K562 (cell line): Measurements from ENCODE around the gene UFSP1. TPM values are rescaled to one million over a fixed set of nuclear protein-coding genes. Genes with fewer than 3 reads are reported as not detected.

ENCODE experiments used
- ATAC-seq: fragments of 200-7000 bp; cut with Tn5 transposase; 3 replicates; pipeline ENCODE4 v1.9.1; 2020; ENCODE audit warnings: moderate library complexity
- BruUV-seq: library from RNA; stranded (reverse); fragments of 400-500 nt; replicated peaks from 2 replicates; lab custom pipeline; 2021; lab: Mats Ljungman, UMichigan
- CTCF ChIA-PET: fragments of 300-600 bp; formaldehyde crosslinking; extraction: SDS; loops from one replicate; lab custom pipeline; 2021; ENCODE audit warnings: low intra/inter-chr PET ratio; lab: Yijun Ruan, JAX
- POLR2A ChIA-PET: fragments of 300-600, 350-650 bp; sonication (Branson Sonifier 250); formaldehyde crosslinking; extraction: SDS; loops from one replicate; lab custom pipeline; 2021; ENCODE audit warnings: antibody characterized with exemption, inconsistent platforms; lab: Yijun Ruan, JAX
- DNase-seq, 4 experiments: peaks; one replicate each; pipeline versions ENCODE4 v3.0.0 to v3.0.0-alpha.2; 2011 to 2018; ENCODE audit warnings: low spot score in 3 of 4, mixed read lengths in 3 of 4; ENCODE audit errors: extremely low read depth in 1 of 4
- FAIRE-seq: peaks from 2 replicates; lab custom pipeline; 2011; peaks lifted over from hg19 to GRCh38; lab: Jason Lieb, UNC
- H2AFZ ChIP-seq: 2 replicates; pipeline ENCODE4 v1.6.0; 2011; ENCODE audit warnings: low read depth, low read length, control low read depth, inconsistent platforms
- H3K27ac ChIP-seq: fragments of 200-600 bp; 3 replicates; pipeline ENCODE4 v1.8.0; 2011; ENCODE audit warnings: low read depth, mild to moderate bottlenecking, control low read depth, inconsistent platforms, low read length, moderate library complexity, mixed read lengths; ENCODE audit errors: extremely low read depth
- H3K27me3 ChIP-seq, 2 experiments: fragments of 300-600 bp in 1 of 2; 2 replicates in 1 of 2; 3 replicates in 1 of 2; pipeline versions ENCODE4 v1.6.0 to v1.8.0; 2011; ENCODE audit warnings: inconsistent platforms in 2 of 2, low read length in 2 of 2, mild to moderate bottlenecking in 1 of 2, mixed read lengths in 1 of 2, moderate library complexity in 1 of 2; ENCODE audit not compliant: control insufficient read depth in 2 of 2, insufficient read depth in 2 of 2
- H3K36me3 ChIP-seq: fragments of 300-600 bp; 3 replicates; pipeline ENCODE4 v1.8.0; 2011; ENCODE audit warnings: mild to moderate bottlenecking, low read length, inconsistent platforms; ENCODE audit not compliant: control insufficient read depth, insufficient read depth
- H3K4me1 ChIP-seq, 2 experiments: fragments of 200-600 bp in 1 of 2; replicated peaks in 1 of 2; 2 replicates in 1 of 2; 3 replicates in 1 of 2; pipeline versions ENCODE4 v1.5.1 to v1.8.0; 2011; ENCODE audit warnings: inconsistent platforms in 2 of 2, low read length in 2 of 2, mild to moderate bottlenecking in 1 of 2, mixed read lengths in 1 of 2, moderate library complexity in 1 of 2; ENCODE audit not compliant: control insufficient read depth in 2 of 2, insufficient read depth in 2 of 2
- H3K4me2 ChIP-seq: 2 replicates; pipeline ENCODE4 v1.6.1; 2011; ENCODE audit warnings: low read length, control low read depth, inconsistent platforms, mixed read lengths; ENCODE audit not compliant: insufficient read depth
- H3K4me3 ChIP-seq: fragments of 200-600 bp; sonication (generic), shearing (Covaris generic); 2 replicates; pipeline ENCODE4 v1.5.1; 2016; ENCODE audit warnings: control low read depth, inconsistent platforms
- H3K79me2 ChIP-seq: fragments of 200-600 bp; 3 replicates; pipeline ENCODE4 v1.8.0; 2011; ENCODE audit warnings: low read length, inconsistent platforms; ENCODE audit not compliant: control insufficient read depth, insufficient read depth
- H3K9ac ChIP-seq, 2 experiments: 2 replicates each; pipeline versions ENCODE4 v1.6.0 to v1.6.1; 2011; ENCODE audit warnings: low read depth in 2 of 2, low read length in 2 of 2, control low read depth in 1 of 2, inconsistent platforms in 1 of 2, mild to moderate bottlenecking in 1 of 2, mixed read lengths in 1 of 2; ENCODE audit not compliant: insufficient read depth in 1 of 2
- H3K9me1 ChIP-seq: one replicate; pipeline ENCODE4 v1.6.0; 2011; ENCODE audit warnings: inconsistent platforms, mild to moderate bottlenecking, low read length, moderate library complexity; ENCODE audit not compliant: control insufficient read depth, insufficient read depth
- H3K9me3 ChIP-seq: replicated peaks from 2 replicates; pipeline ENCODE4 v1.5.1; 2011; ENCODE audit warnings: low read depth, low read length, inconsistent platforms; ENCODE audit not compliant: control insufficient read depth, insufficient read depth
- H4K20me1 ChIP-seq: replicated peaks from 2 replicates; pipeline ENCODE4 v1.6.1; 2011; ENCODE audit warnings: low read length, inconsistent platforms, mixed read lengths; ENCODE audit not compliant: control insufficient read depth, insufficient read depth
- CHD1 ChIP-seq: fragments of 200-600 bp; sonication (generic); IDR thresholded peaks from one replicate; pipeline ENCODE4 v1.6.1; 2012; ENCODE audit warnings: mild to moderate bottlenecking, moderate library complexity, low read length, inconsistent platforms
- HDAC6 ChIP-seq: IDR thresholded peaks from 2 replicates; pipeline ENCODE4 v1.6.1; 2012; ENCODE audit warnings: low read depth, mild to moderate bottlenecking, control low read depth, inconsistent platforms, low read length, moderate library complexity
- IRF2 ChIP-seq: sonication (generic); formaldehyde crosslinking; IDR thresholded peaks from 2 replicates; pipeline ENCODE4 v1.8.1; 2022; ENCODE audit warnings: mild to moderate bottlenecking, missing genetic modification reagents
- KLF6 ChIP-seq: fragments of 250-450 bp; sonication (Bioruptor Pico); IDR thresholded peaks from 2 replicates; pipeline ENCODE4 v1.4.0; 2020; ENCODE audit warnings: mild to moderate bottlenecking, moderate library complexity, borderline replicate concordance
- NCOA2 ChIP-seq, 2 experiments: fragments of 450-650 bp; IDR thresholded peaks; 2 replicates each; pipeline ENCODE4 v1.6.1; 2018; ENCODE audit warnings: mild to moderate bottlenecking in 2 of 2, moderate library complexity in 1 of 2; ENCODE audit not compliant: partially characterized antibody in 2 of 2
- POLR3A ChIP-seq: IDR thresholded peaks from 2 replicates; pipeline ENCODE4 v1.6.1; 2011; ENCODE audit warnings: borderline replicate concordance, mild to moderate bottlenecking, moderate library complexity; ENCODE audit not compliant: insufficient read length, insufficient read depth; ENCODE audit errors: extremely low read depth
- SIN3A ChIP-seq, 2 experiments: fragments of 150-350 bp in 1 of 2; IDR thresholded peaks; 2 replicates each; pipeline ENCODE4 v1.6.1; 2011 to 2016; ENCODE audit warnings: borderline replicate concordance in 2 of 2, low read depth in 2 of 2, low read length in 2 of 2, mild to moderate bottlenecking in 2 of 2, moderate library complexity in 2 of 2; ENCODE audit not compliant: control insufficient read depth in 1 of 2
- STAT5B ChIP-seq: fragments of 250-450 bp; sonication (Bioruptor Pico); IDR thresholded peaks from 2 replicates; pipeline ENCODE4 v1.8.0; 2021; ENCODE audit warnings: mild to moderate bottlenecking, inconsistent platforms
- TCF7L2 ChIP-seq: fragments of 150-350 bp; IDR thresholded peaks from 2 replicates; pipeline ENCODE4 v1.6.1; 2016; ENCODE audit warnings: low read depth, mild to moderate bottlenecking, low read length, moderate library complexity
- TEAD1 ChIP-seq, 2 experiments: fragments of 450-650 bp in 1 of 2; sonication (generic) in 1 of 2; formaldehyde crosslinking; IDR thresholded peaks; 2 replicates each; pipeline versions ENCODE4 v1.4.0 to v1.8.0; 2020 to 2022; ENCODE audit warnings: mild to moderate bottlenecking in 2 of 2, missing genetic modification reagents in 1 of 2
- ZFPM2 ChIP-seq: fragments of 250-450 bp; sonication (Bioruptor Pico); IDR thresholded peaks from 2 replicates; pipeline ENCODE4 v1.5.1; 2022; ENCODE audit warnings: mild to moderate bottlenecking
- ZNF239 ChIP-seq: fragments of 250-450 bp; sonication (Bioruptor Pico); IDR thresholded peaks from 2 replicates; pipeline ENCODE4 v1.4.0; 2020; ENCODE audit warnings: mild to moderate bottlenecking
- WGBS: fragments of 100-300 bp; shearing (Covaris generic); methylation state at CpG from one replicate; pipeline ENCODE4 v1.1.6; 2016; ENCODE audit warnings: low coverage, mixed read lengths; ENCODE audit not compliant: insufficient coverage; ENCODE audit errors: missing lambda C conversion rate; 5-methylcytosine and 5-hydroxymethylcytosine counted together
- in situ Hi-C: fragments of 300-500 bp; cut with MboI; formaldehyde crosslinking; loops from 4 replicates; pipeline ENCODE4 v1.15.0; 2018; ENCODE audit warnings: inconsistent platforms, mixed read lengths
- intact Hi-C: fragments of 100-400 bp; cut with micrococcal nuclease; formaldehyde crosslinking; loops from 2 replicates; pipeline ENCODE4 v1.14.2; 2022
- polyA plus RNA-seq, 8 experiments: library from polyadenylated mRNA; depleted of rRNA in 4 of 8; stranded (reverse) in 5 of 8; unstranded in 3 of 8; fragments of >200 nt; fragmentation: Nextera tagmentation in 2 of 8; fragmentation: Illumina TruSeq in 1 of 8; extraction: Ambion mirVana in 2 of 8; extraction: Trizol in 1 of 8; gene quantifications; 2 replicates each; pipeline versions ENCODE4 v1.2.1 to v1.2.3, GENCODE V29; 2011 to 2014; ENCODE audit warnings: inconsistent platforms in 1 of 8, missing spikeins in 1 of 8
- total RNA-seq, 7 experiments: library from RNA; depleted of rRNA in 6 of 7; stranded (reverse); fragments of >200 nt in 6 of 7; fragmentation: Illumina TruSeq in 2 of 7; extraction: Trizol in 2 of 7; gene quantifications; 2 replicates each; pipeline versions ENCODE4 v1.2.1 to v1.2.3, GENCODE V29; 2011 to 2021; ENCODE audit warnings: low replicate concordance in 1 of 7
- TF ChIP-seq, protein P1 (sequence below): fragments of 250-450 bp; sonication (Bioruptor Pico); IDR thresholded peaks from 2 replicates; pipeline ENCODE4 v1.8.0; 2022; ENCODE audit warnings: moderate library complexity, mild to moderate bottlenecking, inconsistent platforms
- TF ChIP-seq, protein P2 (sequence below): fragments of 450-650 bp; IDR thresholded peaks from 2 replicates; pipeline ENCODE4 v1.6.1; 2017; ENCODE audit warnings: mild to moderate bottlenecking, moderate library complexity
- TF ChIP-seq, protein P3 (sequence below): IDR thresholded peaks from 2 replicates; pipeline ENCODE4 v1.6.1; 2014; ENCODE audit warnings: antibody characterized with exemption

The UFSP1 gene
- total and polyA plus RNA-seq, 9 of the 15 experiments (the other 6 are each of a cell fraction or from before 2014, with no cell fraction given): 0.50 to 18.8 (median 2.1) TPM

DNA sequence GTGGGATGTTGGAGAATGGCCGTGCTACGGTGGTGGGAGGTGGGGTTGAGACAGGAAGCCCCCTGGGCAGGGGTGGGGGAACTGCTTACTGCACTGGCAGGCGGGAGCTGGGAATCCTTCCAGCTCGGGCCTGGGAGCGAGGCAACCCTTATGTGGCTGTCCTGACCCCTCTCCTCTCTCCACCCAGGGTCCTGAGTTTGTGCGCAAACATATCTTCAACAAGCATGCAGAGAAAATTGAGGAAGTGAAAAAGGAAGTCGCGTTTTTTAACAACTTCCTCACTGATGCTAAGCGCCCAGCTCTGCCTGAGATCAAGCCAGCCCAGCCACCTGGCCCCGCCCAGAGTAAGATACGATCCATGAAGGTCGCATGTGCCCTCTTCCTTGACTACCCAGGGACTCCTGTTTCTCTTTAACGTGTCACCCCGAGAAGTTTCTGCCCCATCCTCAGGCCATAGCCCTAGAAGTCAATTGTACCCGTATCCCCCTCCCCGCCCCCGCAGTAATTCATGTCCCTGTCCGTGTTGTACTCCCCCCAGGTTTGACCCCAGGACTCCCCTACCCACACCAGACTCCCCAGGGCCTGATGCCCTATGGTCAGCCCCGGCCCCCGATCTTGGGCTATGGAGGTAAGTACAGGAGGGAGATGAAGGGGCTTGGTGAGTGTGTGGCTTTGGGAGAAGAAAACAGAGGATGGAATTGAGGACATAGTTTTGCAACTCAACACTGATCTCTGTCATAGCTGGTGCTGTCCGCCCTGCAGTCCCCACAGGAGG lies 1.8 kb downstream of the UFSP1 start:
- H3K27ac ChIP-seq: peak overlapping the region; percentile 89
- H3K4me3 ChIP-seq: peak overlapping the region; percentile 70
- H3K4me1 ChIP-seq: peaks cover 27 to 70% of the 10 kb centered on the region in 2 experiments
- DNase-seq (peak; percentile 41 to 88 (median 58)), ATAC-seq (peak; percentile 37), FAIRE-seq (peak; percentile 87)
- WGBS: 15% methylated on average over 21 of the region's 21 CpGs
- H3K9me1 ChIP-seq: peaks cover 5% of the 10 kb centered on the region
- in situ Hi-C loops: no loop called here
- H3K4me2 ChIP-seq: peak overlapping the region; percentile 83
- no peak overlapping the region for H2AFZ ChIP-seq
- peaks cover 28% of the 10 kb centered on the region for H4K20me1 ChIP-seq
- ChIA-PET POLR2A (interaction anchor here (0.5 to 6.3 kb wide), 7 partner anchors 10 to 400 kb away, joined by 3 to 144 read pairs (median 3); partner anchors contain the start of gene SRRT), CTCF (no interaction called here)
- no peaks in the 10 kb centered on the region for H3K27me3 ChIP-seq
- peak overlapping the region; percentile 86 to 100 for H3K9ac ChIP-seq
- BruUV-seq: TSS peak; percentile 65
- H3K79me2 ChIP-seq: peaks cover 47% of the 10 kb centered on the region
- H3K9me3 ChIP-seq: no peaks in the 10 kb centered on the region
- peaks cover 62% of the 10 kb centered on the region for H3K36me3 ChIP-seq
- intact Hi-C loops: no loop called here
- no peak for TF ChIP-seq CHD1
- TF ChIP-seq, protein P1, sequence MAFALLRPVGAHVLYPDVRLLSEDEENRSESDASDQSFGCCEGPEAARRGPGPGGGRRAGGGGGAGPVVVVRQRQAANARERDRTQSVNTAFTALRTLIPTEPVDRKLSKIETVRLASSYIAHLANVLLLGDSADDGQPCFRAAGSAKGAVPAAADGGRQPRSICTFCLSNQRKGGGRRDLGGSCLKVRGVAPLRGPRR (CRISPR knock-in tag): no peak
- TF ChIP-seq ZFPM2: no peak
- TF ChIP-seq STAT5B (CRISPR knock-in tag): no peak
- no peak for TF ChIP-seq TEAD1 (CRISPR knock-in tag; IDR thresholded peaks at IDR 0.05)
- no peak for TF ChIP-seq NCOA2 (IDR thresholded peaks at IDR 0.05; ENCODE audit: partially characterized antibody in 2 of 2)
- TF ChIP-seq POLR3A: no peak
- TF ChIP-seq IRF2: no peak
- TF ChIP-seq HDAC6: no peak
- TF ChIP-seq, protein P2, sequence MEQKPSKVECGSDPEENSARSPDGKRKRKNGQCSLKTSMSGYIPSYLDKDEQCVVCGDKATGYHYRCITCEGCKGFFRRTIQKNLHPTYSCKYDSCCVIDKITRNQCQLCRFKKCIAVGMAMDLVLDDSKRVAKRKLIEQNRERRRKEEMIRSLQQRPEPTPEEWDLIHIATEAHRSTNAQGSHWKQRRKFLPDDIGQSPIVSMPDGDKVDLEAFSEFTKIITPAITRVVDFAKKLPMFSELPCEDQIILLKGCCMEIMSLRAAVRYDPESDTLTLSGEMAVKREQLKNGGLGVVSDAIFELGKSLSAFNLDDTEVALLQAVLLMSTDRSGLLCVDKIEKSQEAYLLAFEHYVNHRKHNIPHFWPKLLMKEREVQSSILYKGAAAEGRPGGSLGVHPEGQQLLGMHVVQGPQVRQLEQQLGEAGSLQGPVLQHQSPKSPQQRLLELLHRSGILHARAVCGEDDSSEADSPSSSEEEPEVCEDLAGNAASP: no peak
- TF ChIP-seq, protein P3, sequence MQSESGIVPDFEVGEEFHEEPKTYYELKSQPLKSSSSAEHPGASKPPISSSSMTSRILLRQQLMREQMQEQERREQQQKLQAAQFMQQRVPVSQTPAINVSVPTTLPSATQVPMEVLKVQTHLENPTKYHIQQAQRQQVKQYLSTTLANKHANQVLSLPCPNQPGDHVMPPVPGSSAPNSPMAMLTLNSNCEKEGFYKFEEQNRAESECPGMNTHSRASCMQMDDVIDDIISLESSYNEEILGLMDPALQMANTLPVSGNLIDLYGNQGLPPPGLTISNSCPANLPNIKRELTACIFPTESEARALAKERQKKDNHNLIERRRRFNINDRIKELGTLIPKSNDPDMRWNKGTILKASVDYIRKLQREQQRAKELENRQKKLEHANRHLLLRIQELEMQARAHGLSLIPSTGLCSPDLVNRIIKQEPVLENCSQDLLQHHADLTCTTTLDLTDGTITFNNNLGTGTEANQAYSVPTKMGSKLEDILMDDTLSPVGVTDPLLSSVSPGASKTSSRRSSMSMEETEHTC: no peak
- TF ChIP-seq SIN3A (IDR thresholded peaks at IDR 0.05; ENCODE audit: borderline replicate concordance in 2 of 2, control insufficient read depth in 1 of 2, low read depth in 2 of 2, low read length in 2 of 2): no peak; a peak in 1 of 4 replicates
- TF ChIP-seq TCF7L2: no peak
- no peak for TF ChIP-seq KLF6
- TF ChIP-seq ZNF239 (CRISPR knock-in tag): no peak
